ENCODE data around the gene VPS26B. TPM values are rescaled to one million over a fixed set of nuclear protein-coding genes. Genes with fewer than 3 reads are reported as not detected.
A peak's percentile ranks its signal among the peaks of the same experiment; 100 is the strongest.

VPS26B gene
- total and polyA plus RNA-seq, 3 experiments from 2014 or later: 36.6 to 73.5 (median 36.7) TPM

- H3K9me3 ChIP-seq (ENCODE audit: low read length): no peaks in the 10 kb centered on the region
- Mint-ChIP-seq H3K9me3 (no peaks in the 10 kb centered on the region), H3K4me1 (peaks cover 38 to 56% (median 42%) of the 10 kb centered on the region in 3 donors), H3K36me3 (peaks cover 7 to 61% (median 24%) of the 10 kb centered on the region in 3 donors), H3K4me3 (no peak overlapping the region), H3K27ac (peak overlapping the region in 2 of 8 donors; percentile 50 to 75), H3K27me3 (no peaks in the 10 kb centered on the region)
- ChIA-PET POLR2A (no interaction called here), CTCF (interaction anchor here (1.4 to 2.9 kb wide), 2 partner anchors 10 to 28 kb away, joined by 4 to 11 read pairs; no protein-coding TSS in a partner anchor)
- DNase-seq: no peak
- no peak overlapping the region for H3K4me3 ChIP-seq (ENCODE audit: low read length)
- H3K4me1 ChIP-seq (ENCODE audit: insufficient read depth, low read length): peaks cover 37% of the 10 kb centered on the region
- no peaks in the 10 kb centered on the region for H3K27me3 ChIP-seq (ENCODE audit: insufficient read depth, low read length, poor library complexity, severe bottlenecking)
- peaks cover 23% of the 10 kb centered on the region for H3K36me3 ChIP-seq (ENCODE audit: insufficient read depth, low read length)
- H3K27ac ChIP-seq (ENCODE audit: low read depth, low read length): no peak overlapping the region
Observed at GRCh38 chr11:134233729-134234179, 9.3 kb downstream of the VPS26B start.

GRCh38 chr11:134235399-134235798, 10.9 kb downstream of the VPS26B start:
- no peak overlapping the region for H3K4me3 ChIP-seq (ENCODE audit: low read length)
- no peaks in the 10 kb centered on the region for H3K9me3 ChIP-seq (ENCODE audit: low read length)
- H3K4me1 ChIP-seq (ENCODE audit: insufficient read depth, low read length): peaks cover 20% of the 10 kb centered on the region
- no peak for DNase-seq
- peaks cover 7 to 69% (median 26%) of the 10 kb centered on the region in 3 donors for H3K36me3 Mint-ChIP-seq
- POLR2A ChIA-PET: no interaction called here
- peaks cover 37% of the 10 kb centered on the region for H3K36me3 ChIP-seq (ENCODE audit: insufficient read depth, low read length)
- H3K4me3 Mint-ChIP-seq: no peak overlapping the region
- CTCF ChIA-PET: interaction anchor here (2.9 kb wide), 1 partner anchor 9 kb away, joined by 11 read pairs; no protein-coding TSS in a partner anchor
- no peak overlapping the region for H3K27ac ChIP-seq (ENCODE audit: low read depth, low read length)
- H3K9me3 Mint-ChIP-seq: no peaks in the 10 kb centered on the region
- no peaks in the 10 kb centered on the region for H3K27me3 ChIP-seq (ENCODE audit: insufficient read depth, low read length, poor library complexity, severe bottlenecking)
- H3K4me1 Mint-ChIP-seq: peaks cover 21 to 40% (median 26%) of the 10 kb centered on the region in 3 donors
- no peak overlapping the region for H3K27ac Mint-ChIP-seq
- no peaks in the 10 kb centered on the region for H3K27me3 Mint-ChIP-seq

GRCh38 chr11:134236834-134237556, 12.5 kb downstream of the VPS26B start:
- POLR2A ChIA-PET: no interaction called here
- no peak overlapping the region for H3K4me3 ChIP-seq (ENCODE audit: low read length)
- H3K27ac Mint-ChIP-seq: peak overlapping the region in 5 of 8 donors; percentile 5 to 78 (median 24)
- no peaks in the 10 kb centered on the region for H3K27me3 ChIP-seq (ENCODE audit: insufficient read depth, low read length, poor library complexity, severe bottlenecking)
- H3K36me3 ChIP-seq (ENCODE audit: insufficient read depth, low read length): peaks cover 41% of the 10 kb centered on the region
- H3K4me3 Mint-ChIP-seq: no peak overlapping the region
- no peaks in the 10 kb centered on the region for H3K27me3 Mint-ChIP-seq
- no peaks in the 10 kb centered on the region for H3K9me3 ChIP-seq (ENCODE audit: low read length)
- no peak for DNase-seq
- CTCF ChIA-PET: no interaction called here
- H3K4me1 ChIP-seq (ENCODE audit: insufficient read depth, low read length): peaks cover 10% of the 10 kb centered on the region
- H3K9me3 Mint-ChIP-seq: no peaks in the 10 kb centered on the region
- no peak overlapping the region for H3K27ac ChIP-seq (ENCODE audit: low read depth, low read length)
- peaks cover 12 to 27% (median 12%) of the 10 kb centered on the region in 3 donors for H3K4me1 Mint-ChIP-seq
- peaks cover 7 to 71% (median 24%) of the 10 kb centered on the region in 3 donors for H3K36me3 Mint-ChIP-seq

- H3K27ac Mint-ChIP-seq: peak overlapping the region in 5 of 8 donors; percentile 5 to 78 (median 24)
- H3K4me3 Mint-ChIP-seq: no peak overlapping the region
- peaks cover 7 to 21% (median 8%) of the 10 kb centered on the region in 3 donors for H3K4me1 Mint-ChIP-seq
- H3K36me3 ChIP-seq (ENCODE audit: insufficient read depth, low read length): peaks cover 41% of the 10 kb centered on the region
- CTCF ChIA-PET: no interaction called here
- POLR2A ChIA-PET: no interaction called here
- no peak for DNase-seq
- no peaks in the 10 kb centered on the region for H3K9me3 ChIP-seq (ENCODE audit: low read length)
- H3K27ac ChIP-seq (ENCODE audit: low read depth, low read length): no peak overlapping the region
- no peaks in the 10 kb centered on the region for H3K27me3 Mint-ChIP-seq
- peaks cover 5% of the 10 kb centered on the region for H3K4me1 ChIP-seq (ENCODE audit: insufficient read depth, low read length)
- H3K4me3 ChIP-seq (ENCODE audit: low read length): no peak overlapping the region
- no peaks in the 10 kb centered on the region for H3K27me3 ChIP-seq (ENCODE audit: insufficient read depth, low read length, poor library complexity, severe bottlenecking)
- no peaks in the 10 kb centered on the region for H3K9me3 Mint-ChIP-seq
- peaks cover 7 to 74% (median 28%) of the 10 kb centered on the region in 3 donors for H3K36me3 Mint-ChIP-seq
Observed at GRCh38 chr11:134237557-134237922, 13.1 kb downstream of the VPS26B start.

- no peaks in the 10 kb centered on the region for H3K9me3 ChIP-seq (ENCODE audit: low read length)
- no peaks in the 10 kb centered on the region for H3K4me1 ChIP-seq (ENCODE audit: insufficient read depth, low read length)
- no peak for DNase-seq
- POLR2A ChIA-PET: no interaction called here
- no peaks in the 10 kb centered on the region for H3K27me3 Mint-ChIP-seq
- peaks cover 41% of the 10 kb centered on the region for H3K36me3 ChIP-seq (ENCODE audit: insufficient read depth, low read length)
- no peak overlapping the region for H3K27ac ChIP-seq (ENCODE audit: low read depth, low read length)
- peaks cover 7 to 85% (median 29%) of the 10 kb centered on the region in 3 donors for H3K36me3 Mint-ChIP-seq
- no peaks in the 10 kb centered on the region for H3K27me3 ChIP-seq (ENCODE audit: insufficient read depth, low read length, poor library complexity, severe bottlenecking)
- no peak overlapping the region for H3K4me3 ChIP-seq (ENCODE audit: low read length)
- no peaks in the 10 kb centered on the region for H3K9me3 Mint-ChIP-seq
- H3K4me1 Mint-ChIP-seq: peaks cover 0 to 16% (median 1%) of the 10 kb centered on the region in 3 donors
- no peak overlapping the region for H3K4me3 Mint-ChIP-seq
- H3K27ac Mint-ChIP-seq: peak overlapping the region in 2 of 8 donors; percentile 24 to 81
- CTCF ChIA-PET: interaction anchor here (0.7 to 1.6 kb wide), 3 partner anchors 12 to 24 kb away, joined by 3 to 5 read pairs (median 3); partner anchors contain the start of gene VPS26B
Observed at GRCh38 chr11:134238956-134239355, 14.5 kb downstream of the VPS26B start.

- H3K9me3 Mint-ChIP-seq: no peaks in the 10 kb centered on the region
- Histone ChIP-seq H3K4me3 (ENCODE audit: low read length) (no peak overlapping the region), H3K9me3 (ENCODE audit: low read length) (no peaks in the 10 kb centered on the region), H3K27me3 (ENCODE audit: insufficient read depth, low read length, poor library complexity, severe bottlenecking) (no peaks in the 10 kb centered on the region), H3K36me3 (ENCODE audit: insufficient read depth, low read length) (peaks cover 34% of the 10 kb centered on the region), H3K4me1 (ENCODE audit: insufficient read depth, low read length) (no peaks in the 10 kb centered on the region), H3K27ac (ENCODE audit: low read depth, low read length) (no peak overlapping the region)
- H3K36me3 Mint-ChIP-seq: peaks cover 7 to 87% (median 31%) of the 10 kb centered on the region in 3 donors
- ChIA-PET CTCF (no interaction called here), POLR2A (no interaction called here)
- H3K4me3 Mint-ChIP-seq: no peak overlapping the region
- H3K4me1 Mint-ChIP-seq: peaks cover 0 to 12% (median 0%) of the 10 kb centered on the region in 3 donors
- H3K27me3 Mint-ChIP-seq: no peaks in the 10 kb centered on the region
- no peak for DNase-seq
- H3K27ac Mint-ChIP-seq: peak overlapping the region in 1 of 8 donors; percentile 33
Observed at GRCh38 chr11:134240592-134240991, 16.1 kb downstream of the VPS26B start.

- H3K4me3 ChIP-seq (ENCODE audit: low read length): no peak overlapping the region
- CTCF ChIA-PET: interaction anchor here (4.1 kb wide), 1 partner anchor 35 kb away, joined by 19 read pairs; no protein-coding TSS in a partner anchor
- Mint-ChIP-seq H3K27me3 (no peaks in the 10 kb centered on the region), H3K9me3 (no peaks in the 10 kb centered on the region), H3K4me3 (no peak overlapping the region), H3K27ac (peak overlapping the region in 1 of 8 donors; percentile 9), H3K36me3 (peaks cover 4 to 89% (median 28%) of the 10 kb centered on the region in 3 donors), H3K4me1 (peaks cover 0 to 2% (median 0%) of the 10 kb centered on the region in 3 donors)
- no peak for DNase-seq
- no peaks in the 10 kb centered on the region for H3K27me3 ChIP-seq (ENCODE audit: insufficient read depth, low read length, poor library complexity, severe bottlenecking)
- no peak overlapping the region for H3K27ac ChIP-seq (ENCODE audit: low read depth, low read length)
- peaks cover 28% of the 10 kb centered on the region for H3K36me3 ChIP-seq (ENCODE audit: insufficient read depth, low read length)
- no peaks in the 10 kb centered on the region for H3K9me3 ChIP-seq (ENCODE audit: low read length)
- POLR2A ChIA-PET: no interaction called here
- H3K4me1 ChIP-seq (ENCODE audit: insufficient read depth, low read length): no peaks in the 10 kb centered on the region
Observed at GRCh38 chr11:134242376-134242775, 17.9 kb downstream of the VPS26B start.

GRCh38 chr11:134243913-134244312, 19.4 kb downstream of the VPS26B start:
- Histone ChIP-seq H3K27ac (ENCODE audit: low read depth, low read length) (no peak overlapping the region), H3K36me3 (ENCODE audit: insufficient read depth, low read length) (peaks cover 39% of the 10 kb centered on the region), H3K27me3 (ENCODE audit: insufficient read depth, low read length, poor library complexity, severe bottlenecking) (no peaks in the 10 kb centered on the region), H3K4me1 (ENCODE audit: insufficient read depth, low read length) (no peaks in the 10 kb centered on the region), H3K4me3 (ENCODE audit: low read length) (no peak overlapping the region), H3K9me3 (ENCODE audit: low read length) (no peaks in the 10 kb centered on the region)
- Mint-ChIP-seq H3K36me3 (peaks cover 0 to 95% (median 26%) of the 10 kb centered on the region in 3 donors), H3K9me3 (no peaks in the 10 kb centered on the region), H3K27me3 (no peaks in the 10 kb centered on the region), H3K27ac (peak overlapping the region in 1 of 8 donors; percentile 4), H3K4me3 (no peak overlapping the region), H3K4me1 (peaks cover 0 to under 1% (median 0%) of the 10 kb centered on the region in 3 donors)
- no peak for DNase-seq
- CTCF ChIA-PET: interaction anchor here (0.9 to 4.1 kb wide), 7 partner anchors 10 to 38 kb away, joined by 3 to 24 read pairs (median 5); partner anchors contain the start of genes NCAPD3 and VPS26B
- POLR2A ChIA-PET: interaction anchor here (1.9 kb wide), 1 partner anchor 20 kb away, joined by 6 read pairs; the partner anchor contains the start of genes NCAPD3 and VPS26B

Data from CD8-positive, alpha-beta memory T cell (primary cell).